ENCODE results near the gene RFX3.

The RFX3 gene

GRCh38 chr9:3455717-3456116, 70.1 kb downstream of the RFX3 start:
- Histone ChIP-seq H2AFZ (ENCODE audit: low read depth) (no peak overlapping the region), H3K27ac (no peak overlapping the region), H3K27me3 (ENCODE audit: insufficient read depth, low read depth) (no peaks in the 10 kb centered on the region), H4K20me1 (ENCODE audit: insufficient read depth) (no peaks in the 10 kb centered on the region), H3K4me1 (ENCODE audit: low read depth, poor library complexity, severe bottlenecking) (no peaks in the 10 kb centered on the region), H3K36me3 (ENCODE audit: insufficient read depth) (no peaks in the 10 kb centered on the region), H3K4me3 (IDR thresholded peaks at IDR 0.05; ENCODE audit: insufficient read depth, low read depth, low read length) (no peak overlapping the region), H3K9ac (no peak overlapping the region), H3K4me2 (no peak overlapping the region), H3K79me2 (ENCODE audit: insufficient read depth, low read depth) (no peaks in the 10 kb centered on the region)
- TF ChIP-seq, protein P1, sequence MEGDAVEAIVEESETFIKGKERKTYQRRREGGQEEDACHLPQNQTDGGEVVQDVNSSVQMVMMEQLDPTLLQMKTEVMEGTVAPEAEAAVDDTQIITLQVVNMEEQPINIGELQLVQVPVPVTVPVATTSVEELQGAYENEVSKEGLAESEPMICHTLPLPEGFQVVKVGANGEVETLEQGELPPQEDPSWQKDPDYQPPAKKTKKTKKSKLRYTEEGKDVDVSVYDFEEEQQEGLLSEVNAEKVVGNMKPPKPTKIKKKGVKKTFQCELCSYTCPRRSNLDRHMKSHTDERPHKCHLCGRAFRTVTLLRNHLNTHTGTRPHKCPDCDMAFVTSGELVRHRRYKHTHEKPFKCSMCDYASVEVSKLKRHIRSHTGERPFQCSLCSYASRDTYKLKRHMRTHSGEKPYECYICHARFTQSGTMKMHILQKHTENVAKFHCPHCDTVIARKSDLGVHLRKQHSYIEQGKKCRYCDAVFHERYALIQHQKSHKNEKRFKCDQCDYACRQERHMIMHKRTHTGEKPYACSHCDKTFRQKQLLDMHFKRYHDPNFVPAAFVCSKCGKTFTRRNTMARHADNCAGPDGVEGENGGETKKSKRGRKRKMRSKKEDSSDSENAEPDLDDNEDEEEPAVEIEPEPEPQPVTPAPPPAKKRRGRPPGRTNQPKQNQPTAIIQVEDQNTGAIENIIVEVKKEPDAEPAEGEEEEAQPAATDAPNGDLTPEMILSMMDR (conservative IDR thresholded peaks at IDR 0.05; ENCODE audit: low read depth, low read length): no peak

DNA sequence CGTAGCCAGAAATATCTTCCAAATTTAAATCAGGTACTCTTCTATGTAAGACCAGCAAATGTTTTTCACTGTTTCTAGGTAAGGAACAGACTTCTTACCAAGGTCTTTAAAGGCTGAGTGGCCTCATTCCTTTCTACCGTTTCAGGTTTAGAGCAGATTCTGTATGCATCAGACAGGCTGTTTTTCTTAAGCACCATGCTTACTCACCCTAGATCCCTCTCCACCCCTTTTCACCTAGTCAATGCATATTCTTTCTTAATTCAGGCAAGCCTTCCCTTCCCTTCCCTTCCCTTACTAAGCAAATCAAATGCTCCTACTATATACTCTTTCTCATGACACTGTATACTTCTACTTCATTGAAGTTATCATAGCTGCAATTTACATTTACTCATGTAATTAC, 70.7 kb downstream of the RFX3 start:
- Histone ChIP-seq H3K4me2 (no peak overlapping the region), H3K4me1 (ENCODE audit: low read depth, poor library complexity, severe bottlenecking) (no peaks in the 10 kb centered on the region), H4K20me1 (ENCODE audit: insufficient read depth) (no peaks in the 10 kb centered on the region), H3K9ac (no peak overlapping the region), H3K27ac (no peak overlapping the region), H3K36me3 (ENCODE audit: insufficient read depth) (no peaks in the 10 kb centered on the region), H3K4me3 (IDR thresholded peaks at IDR 0.05; ENCODE audit: insufficient read depth, low read depth, low read length) (no peak overlapping the region), H3K79me2 (ENCODE audit: insufficient read depth, low read depth) (no peaks in the 10 kb centered on the region), H2AFZ (ENCODE audit: low read depth) (no peak overlapping the region), H3K27me3 (ENCODE audit: insufficient read depth, low read depth) (no peaks in the 10 kb centered on the region)
- TF ChIP-seq, protein P1 (conservative IDR thresholded peaks at IDR 0.05; ENCODE audit: low read depth, low read length): no peak

GRCh38 chr9:3451956-3452355, 73.8 kb downstream of the RFX3 start:
- Histone ChIP-seq H3K4me3 (IDR thresholded peaks at IDR 0.05; ENCODE audit: insufficient read depth, low read depth, low read length) (no peak overlapping the region), H3K4me2 (no peak overlapping the region), H4K20me1 (ENCODE audit: insufficient read depth) (no peaks in the 10 kb centered on the region), H2AFZ (ENCODE audit: low read depth) (no peak overlapping the region), H3K4me1 (ENCODE audit: low read depth, poor library complexity, severe bottlenecking) (no peaks in the 10 kb centered on the region), H3K27ac (no peak overlapping the region), H3K9ac (no peak overlapping the region), H3K27me3 (ENCODE audit: insufficient read depth, low read depth) (no peaks in the 10 kb centered on the region), H3K79me2 (ENCODE audit: insufficient read depth, low read depth) (no peaks in the 10 kb centered on the region), H3K36me3 (ENCODE audit: insufficient read depth) (no peaks in the 10 kb centered on the region)
- TF ChIP-seq, protein P1 (conservative IDR thresholded peaks at IDR 0.05; ENCODE audit: low read depth, low read length): no peak

DNA sequence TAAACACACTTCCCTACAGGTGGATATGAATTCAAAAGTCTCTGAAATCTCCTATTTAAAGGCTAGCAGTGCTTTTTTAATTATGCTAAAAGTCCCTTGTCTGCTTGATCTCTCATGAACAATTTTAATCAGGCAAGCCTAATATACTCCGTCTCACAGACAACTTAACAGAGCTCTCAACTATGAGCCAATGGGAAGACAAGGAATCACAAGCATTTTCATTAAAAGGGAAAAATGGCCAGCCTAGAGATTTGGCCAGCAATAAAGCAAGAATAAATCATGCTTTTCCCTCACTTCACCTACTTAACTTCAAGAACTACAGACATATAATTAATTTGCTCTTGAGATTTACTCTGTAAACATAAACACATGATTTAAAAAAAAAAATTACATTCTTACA, 78.0 kb downstream of the RFX3 start:
- Histone ChIP-seq H3K4me3 (IDR thresholded peaks at IDR 0.05; ENCODE audit: insufficient read depth, low read depth, low read length) (no peak overlapping the region), H3K27ac (no peak overlapping the region), H3K27me3 (ENCODE audit: insufficient read depth, low read depth) (no peaks in the 10 kb centered on the region), H3K36me3 (ENCODE audit: insufficient read depth) (no peaks in the 10 kb centered on the region), H3K4me2 (no peak overlapping the region), H3K79me2 (ENCODE audit: insufficient read depth, low read depth) (no peaks in the 10 kb centered on the region), H4K20me1 (ENCODE audit: insufficient read depth) (no peaks in the 10 kb centered on the region), H3K9ac (no peak overlapping the region), H3K4me1 (ENCODE audit: low read depth, poor library complexity, severe bottlenecking) (no peaks in the 10 kb centered on the region), H2AFZ (ENCODE audit: low read depth) (no peak overlapping the region)
- TF ChIP-seq, protein P1 (conservative IDR thresholded peaks at IDR 0.05; ENCODE audit: low read depth, low read length): no peak

All from KMS-11 (cell line).